SK-N-SH (cell line): Measurements from ENCODE around the gene MIPEP. TPM values are rescaled to one million over a fixed set of nuclear protein-coding genes. Genes with fewer than 3 reads are reported as not detected.

Source experiments
- CTCF ChIA-PET: fragments of 300-600, 350-600 bp; formaldehyde crosslinking; extraction: SDS; loops from one replicate; lab custom pipeline; 2021; lab: Yijun Ruan, JAX
- POLR2A ChIA-PET: fragments of 350-600 bp; sonication (Branson Sonifier 250); formaldehyde crosslinking; extraction: SDS; loops from one replicate; lab custom pipeline; 2020; ENCODE audit warnings: antibody characterized with exemption, inconsistent platforms; lab: Yijun Ruan, JAX
- DNase-seq: peaks from one replicate; pipeline ENCODE4 v3.0.0; 2012
- H2AFZ ChIP-seq: fragments of 200-600 bp; sonication (generic); 2 replicates; pipeline ENCODE4 v1.8.1; 2016; ENCODE audit warnings: antibody characterized with exemption, mild to moderate bottlenecking, low read depth
- H3F3A ChIP-seq: fragments of 200-600 bp; sonication (generic); replicated peaks from 2 replicates; pipeline ENCODE3; 2016; ENCODE audit warnings: antibody characterized with exemption, mild to moderate bottlenecking; ENCODE audit not compliant: insufficient read depth
- H3K27ac ChIP-seq, 2 experiments: fragments of 200-500 bp in 1 of 2; fragments of 200-600 bp in 1 of 2; sonication (Bioruptor generic) in 1 of 2; sonication (generic), shearing (Covaris generic) in 1 of 2; 2 replicates each; pipeline versions ENCODE4 v1.5.1 to v1.6.1; 2014 to 2016; ENCODE audit warnings: low read depth in 2 of 2, inconsistent platforms in 1 of 2, low read length in 1 of 2, mild to moderate bottlenecking in 1 of 2, mixed read lengths in 1 of 2
- H3K27me3 ChIP-seq: fragments of 200-600 bp; sonication (generic), shearing (Covaris generic); 2 replicates; pipeline ENCODE4 v1.6.1; 2016; ENCODE audit warnings: mixed run types; ENCODE audit not compliant: insufficient read depth
- H3K36me3 ChIP-seq, 2 experiments: fragments of 200-500 bp in 1 of 2; fragments of 200-600 bp in 1 of 2; sonication (Bioruptor generic) in 1 of 2; sonication (generic) in 1 of 2; replicated peaks in 1 of 2; 2 replicates each; pipeline versions ENCODE3 to v1.5.1; 2014 to 2016; ENCODE audit warnings: low read length in 1 of 2, mild to moderate bottlenecking in 1 of 2; ENCODE audit not compliant: insufficient read depth in 2 of 2, control insufficient read depth in 1 of 2
- H3K4me1 ChIP-seq, 2 experiments: fragments of 200-500 bp in 1 of 2; fragments of 200-600 bp in 1 of 2; sonication (Bioruptor generic) in 1 of 2; sonication (generic), shearing (Covaris generic) in 1 of 2; 2 replicates each; pipeline versions ENCODE4 v1.5.1 to v1.6.1; 2014 to 2016; ENCODE audit warnings: low read depth in 1 of 2, low read length in 1 of 2, mixed run types in 1 of 2; ENCODE audit not compliant: insufficient read depth in 2 of 2, control insufficient read depth in 1 of 2
- H3K4me2 ChIP-seq: fragments of 200-600 bp; sonication (generic), shearing (Covaris generic); 2 replicates; pipeline ENCODE4 v1.6.1; 2017; ENCODE audit warnings: mixed run types
- H3K4me3 ChIP-seq, 2 experiments: fragments of 200-500 bp in 1 of 2; fragments of 200-600 bp in 1 of 2; sonication (Bioruptor generic) in 1 of 2; sonication (generic), shearing (Covaris generic) in 1 of 2; 2 replicates each; pipeline versions ENCODE4 v1.5.1 to v1.8.1; 2014 to 2016; ENCODE audit warnings: low read depth in 2 of 2, inconsistent platforms in 1 of 2, low read length in 1 of 2, mild to moderate bottlenecking in 1 of 2, mixed read lengths in 1 of 2, moderate library complexity in 1 of 2
- H3K79me2 ChIP-seq: fragments of 200-600 bp; sonication (generic); 2 replicates; pipeline ENCODE4 v1.8.1; 2017; ENCODE audit warnings: mild to moderate bottlenecking; ENCODE audit not compliant: insufficient read depth
- H3K9ac ChIP-seq: fragments of 200-600 bp; sonication (generic); 2 replicates; pipeline ENCODE4 v1.6.1; 2017; ENCODE audit warnings: mixed run types
- H3K9me2 ChIP-seq: fragments of 200-600 bp; sonication (generic); 2 replicates; pipeline ENCODE4 v1.6.1; 2017; ENCODE audit warnings: mixed run types
- H3K9me3 ChIP-seq: fragments of 200-600 bp; sonication (generic); 2 replicates; pipeline ENCODE4 v1.6.1; 2017; ENCODE audit warnings: mixed run types, mild to moderate bottlenecking, moderate library complexity
- H4K20me1 ChIP-seq: fragments of 200-600 bp; sonication (generic); 2 replicates; pipeline ENCODE4 v1.6.1; 2017; ENCODE audit warnings: mild to moderate bottlenecking, mixed run types; ENCODE audit not compliant: insufficient read depth
- CHD2 ChIP-seq: fragments of 150-350 bp; IDR thresholded peaks from 2 replicates; pipeline ENCODE4 v1.6.1; 2018; ENCODE audit warnings: low read length; ENCODE audit not compliant: partially characterized antibody
- EP300 ChIP-seq, 2 experiments: IDR thresholded peaks; 2 replicates each; pipeline versions ENCODE4 v1.4.0 to v1.6.1; 2012; ENCODE audit warnings: borderline replicate concordance in 1 of 2, low read depth in 1 of 2, low read length in 1 of 2
- EZH2phosphoT487 ChIP-seq: fragments of 200-600 bp; sonication (generic); IDR thresholded peaks from 2 replicates; pipeline ENCODE4 v1.6.1; 2017; ENCODE audit warnings: low read depth, mixed run types, mild to moderate bottlenecking, antibody characterized with exemption, moderate library complexity, borderline replicate concordance
- FOXJ3 ChIP-seq: sonication (generic); formaldehyde crosslinking; IDR thresholded peaks from 2 replicates; pipeline ENCODE4 v1.5.1; 2020; ENCODE audit warnings: mild to moderate bottlenecking, missing genetic modification reagents
- FOXM1 ChIP-seq: IDR thresholded peaks from 2 replicates; pipeline ENCODE4 v1.4.0; 2012; ENCODE audit warnings: low read depth, mild to moderate bottlenecking
- GABPA ChIP-seq: IDR thresholded peaks from 2 replicates; pipeline ENCODE4 v1.4.0; 2012; ENCODE audit warnings: low read depth, mild to moderate bottlenecking
- GATA2 ChIP-seq: sonication (generic); formaldehyde crosslinking; IDR thresholded peaks from 2 replicates; pipeline ENCODE4 v1.5.0; 2020; ENCODE audit warnings: mild to moderate bottlenecking, missing genetic modification reagents
- JUND ChIP-seq: IDR thresholded peaks from 2 replicates; pipeline ENCODE4 v1.4.0; 2012
- NFIC ChIP-seq: IDR thresholded peaks from 2 replicates; pipeline ENCODE4 v1.4.0; 2012; ENCODE audit warnings: borderline replicate concordance
- POLR2AphosphoS5 ChIP-seq: IDR thresholded peaks from 2 replicates; pipeline ENCODE4 v1.6.1; 2012; ENCODE audit warnings: low read depth, low read length
- RCOR1 ChIP-seq: fragments of 150-350 bp; IDR thresholded peaks from 2 replicates; pipeline ENCODE4 v1.6.1; 2017; ENCODE audit warnings: antibody characterized with exemption, low read length
- REST ChIP-seq: IDR thresholded peaks from 2 replicates; pipeline ENCODE4 v1.6.1; 2012; ENCODE audit warnings: mild to moderate bottlenecking, low read depth, low read length, moderate library complexity
- RFX5 ChIP-seq: IDR thresholded peaks from 2 replicates; pipeline ENCODE4 v1.6.1; 2012; ENCODE audit warnings: mild to moderate bottlenecking, improper control_type of control experiment, low read length
- RXRA ChIP-seq: IDR thresholded peaks from 2 replicates; pipeline ENCODE4 v1.4.0; 2012; ENCODE audit warnings: low read depth, mild to moderate bottlenecking, borderline replicate concordance
- SMC3 ChIP-seq: IDR thresholded peaks from 2 replicates; pipeline ENCODE4 v1.6.1; 2012; ENCODE audit warnings: low read depth, low read length, improper control_type of control experiment
- TAF1 ChIP-seq: IDR thresholded peaks from 2 replicates; pipeline ENCODE4 v1.6.1; 2012; ENCODE audit warnings: low read depth, mild to moderate bottlenecking, low read length, moderate library complexity, borderline replicate concordance
- USF2 ChIP-seq: fragments of 150-350 bp; IDR thresholded peaks from 2 replicates; pipeline ENCODE4 v1.6.1; 2017; ENCODE audit warnings: antibody characterized with exemption, low read length, low read depth, borderline replicate concordance
- YY1 ChIP-seq: IDR thresholded peaks from 2 replicates; pipeline ENCODE4 v1.4.0; 2012; ENCODE audit warnings: low read depth, mild to moderate bottlenecking
- WGBS: methylation state at CpG from one replicate; pipeline ENCODE4 v1.1.6; 2017; ENCODE audit warnings: low lambda C conversion rate; 5-methylcytosine and 5-hydroxymethylcytosine counted together
- polyA plus RNA-seq, 3 experiments: library from polyadenylated mRNA; depleted of rRNA; stranded (reverse); fragments of >200 nt; gene quantifications; 2 replicates each; pipeline ENCODE4 v1.2.3, GENCODE V29; 2012
- TF ChIP-seq, protein P1 (sequence below): IDR thresholded peaks from 2 replicates; pipeline ENCODE4 v1.4.0; 2012; ENCODE audit warnings: low read depth
- TF ChIP-seq, protein P2 (sequence below): IDR thresholded peaks from 2 replicates; pipeline ENCODE4; 2012

MIPEP gene
- polyA plus RNA-seq, 1 of the 3 experiments (the other 2 are of a cell fraction) = 12.7 TPM

GRCh38 chr13:23934520-23934919 lies 45.3 kb upstream of the MIPEP start:
- no peaks in the 10 kb centered on the region for H3K9me2 ChIP-seq
- no peaks in the 10 kb centered on the region for H3K36me3 ChIP-seq
- 89% methylated on average over 2 of the region's 2 CpGs for WGBS
- TF ChIP-seq SMC3 = no peak
- TF ChIP-seq REST = no peak
- TF ChIP-seq EZH2phosphoT487 = no peak
- TF ChIP-seq CHD2 = no peak
- TF ChIP-seq, protein P1, sequence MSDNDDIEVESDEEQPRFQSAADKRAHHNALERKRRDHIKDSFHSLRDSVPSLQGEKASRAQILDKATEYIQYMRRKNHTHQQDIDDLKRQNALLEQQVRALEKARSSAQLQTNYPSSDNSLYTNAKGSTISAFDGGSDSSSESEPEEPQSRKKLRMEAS = no peak
- TF ChIP-seq FOXM1 = no peak
- TF ChIP-seq, protein P2, sequence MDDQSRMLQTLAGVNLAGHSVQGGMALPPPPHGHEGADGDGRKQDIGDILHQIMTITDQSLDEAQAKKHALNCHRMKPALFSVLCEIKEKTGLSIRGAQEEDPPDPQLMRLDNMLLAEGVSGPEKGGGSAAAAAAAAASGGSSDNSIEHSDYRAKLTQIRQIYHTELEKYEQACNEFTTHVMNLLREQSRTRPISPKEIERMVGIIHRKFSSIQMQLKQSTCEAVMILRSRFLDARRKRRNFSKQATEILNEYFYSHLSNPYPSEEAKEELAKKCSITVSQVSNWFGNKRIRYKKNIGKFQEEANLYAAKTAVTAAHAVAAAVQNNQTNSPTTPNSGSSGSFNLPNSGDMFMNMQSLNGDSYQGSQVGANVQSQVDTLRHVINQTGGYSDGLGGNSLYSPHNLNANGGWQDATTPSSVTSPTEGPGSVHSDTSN = no peak
- no peak for TF ChIP-seq GABPA
- no peak for TF ChIP-seq RFX5
- no peak for TF ChIP-seq FOXJ3 (CRISPR knock-in tag)
- no peak for TF ChIP-seq RCOR1
- no peaks in the 10 kb centered on the region for H3K79me2 ChIP-seq
- H3K27me3 ChIP-seq = no peaks in the 10 kb centered on the region
- H3K4me2 ChIP-seq = no peak overlapping the region
- no peak overlapping the region for H3K27ac ChIP-seq
- H2AFZ ChIP-seq = no peak overlapping the region
- H3K9me3 ChIP-seq = no peaks in the 10 kb centered on the region
- no peak overlapping the region for H3K4me3 ChIP-seq
- H4K20me1 ChIP-seq = no peaks in the 10 kb centered on the region
- CTCF ChIA-PET = interaction anchor here (1.0 kb wide), 1 partner anchor 294 kb away, joined by 3 read pairs; no protein-coding TSS in a partner anchor
- H3F3A ChIP-seq = peaks cover 4% of the 10 kb centered on the region
- peaks cover 0 to 5% of the 10 kb centered on the region in 2 experiments; a peak in 1 of 4 replicates for H3K4me1 ChIP-seq
- POLR2A ChIA-PET = no interaction called here
- DNase-seq = no peak
- no peak overlapping the region for H3K9ac ChIP-seq

DNA sequence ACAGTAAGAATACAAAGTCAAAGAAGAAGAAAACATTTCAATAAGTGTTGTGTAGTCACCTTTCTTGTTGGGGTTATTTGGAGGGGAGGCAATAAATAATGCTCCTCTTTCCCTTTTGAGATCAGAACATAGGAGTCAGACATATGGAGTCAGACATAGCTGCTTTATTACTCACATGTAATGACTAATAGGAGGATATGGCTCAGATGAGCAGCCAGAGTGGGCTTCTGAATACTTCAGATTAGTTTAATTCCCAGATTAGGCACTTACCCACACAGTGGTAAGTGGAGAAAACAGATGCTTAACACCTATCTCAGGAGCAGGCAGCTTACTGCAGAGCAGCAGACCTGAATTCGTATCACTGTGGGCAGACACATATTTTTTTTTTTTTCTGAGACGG lies 39.8 kb upstream of the MIPEP start:
- Histone ChIP-seq H3K9ac (no peak overlapping the region), H3K4me3 (no peak overlapping the region), H3K79me2 (no peaks in the 10 kb centered on the region), H4K20me1 (no peaks in the 10 kb centered on the region), H3K4me1 (peaks cover 0 to 14% of the 10 kb centered on the region in 2 experiments; a peak in 2 of 4 replicates), H3F3A (peaks cover 4% of the 10 kb centered on the region), H3K9me2 (no peaks in the 10 kb centered on the region), H2AFZ (peak overlapping the region; percentile 60; the same call in 1 of the 2 replicates), H3K4me2 (no peak overlapping the region), H3K27me3 (no peaks in the 10 kb centered on the region), H3K9me3 (no peaks in the 10 kb centered on the region), H3K27ac (peak overlapping the region in 1 of 2 experiments; percentile 63; a peak in 1 of 4 replicates), H3K36me3 (no peaks in the 10 kb centered on the region)
- 48% methylated on average over 2 of the region's 2 CpGs for WGBS
- peak; percentile 9 for DNase-seq
- CTCF ChIA-PET = interaction anchor here (1.5 kb wide), 1 partner anchor 32 kb away, joined by 4 read pairs; no protein-coding TSS in a partner anchor
- POLR2A ChIA-PET = no interaction called here
- TF ChIP-seq, protein P2 = peak; percentile 85
- TF ChIP-seq TAF1 = no peak
- peak in 1 of 2 experiments; percentile 60; a peak in 1 of 4 replicates for TF ChIP-seq EP300 (IDR thresholded peaks at IDR 0.05; ENCODE audit: borderline replicate concordance in 1 of 2, low read depth in 1 of 2, low read length in 1 of 2)
- TF ChIP-seq JUND = peak; percentile 92
- no peak for TF ChIP-seq FOXJ3 (CRISPR knock-in tag)
- TF ChIP-seq YY1 = no peak
- peak; percentile 47; the same call in 1 of the 2 replicates for TF ChIP-seq POLR2AphosphoS5
- TF ChIP-seq GATA2 (CRISPR knock-in tag) = no peak
- no peak for TF ChIP-seq USF2
- TF ChIP-seq GABPA = no peak
- no peak for TF ChIP-seq NFIC
- TF ChIP-seq RXRA = peak; percentile 87; the same call in 1 of the 2 replicates
